OCI-LY1 (cell line): ENCODE data around the gene TGFBR1.

Experiments
- H2AFZ ChIP-seq: fragments of 200-600 bp; sonication (generic), shearing (Covaris generic); 2 replicates; pipeline ENCODE4 v1.6.0; 2014; ENCODE audit warnings: antibody characterized with exemption, mild to moderate bottlenecking, low read length
- H3F3A ChIP-seq: fragments of 200-600 bp; sonication (generic), shearing (Covaris generic); 2 replicates; pipeline ENCODE4 v1.6.0; 2014; ENCODE audit warnings: mild to moderate bottlenecking, antibody characterized with exemption, low read length, moderate library complexity; ENCODE audit not compliant: insufficient read depth
- H3K27ac ChIP-seq: fragments of 200-600 bp; sonication (generic); 2 replicates; pipeline ENCODE4 v1.5.1; 2014; ENCODE audit warnings: low read length, mixed run types, mild to moderate bottlenecking, low read depth; ENCODE audit not compliant: poor library complexity, severe bottlenecking
- H3K27me3 ChIP-seq: fragments of 200-600 bp; sonication (generic); 2 replicates; pipeline ENCODE4 v1.6.0; 2014; ENCODE audit warnings: antibody characterized with exemption, mild to moderate bottlenecking, low read length, moderate library complexity; ENCODE audit not compliant: insufficient read depth
- H3K36me3 ChIP-seq: fragments of 200-600 bp; sonication (generic); 2 replicates; pipeline ENCODE4 v1.6.1; 2014; ENCODE audit warnings: mild to moderate bottlenecking, antibody characterized with exemption, low read length, moderate library complexity, mixed read lengths; ENCODE audit not compliant: insufficient read depth
- H3K4me1 ChIP-seq: fragments of 200-600 bp; sonication (generic); 2 replicates; pipeline ENCODE4 v1.5.1; 2014; ENCODE audit warnings: mild to moderate bottlenecking, low read length, moderate library complexity; ENCODE audit not compliant: insufficient read depth, severe bottlenecking
- H3K4me2 ChIP-seq: fragments of 200-600 bp; sonication (generic), shearing (Covaris generic); 2 replicates; pipeline ENCODE4 v1.6.1; 2014; ENCODE audit warnings: low read length
- H3K4me3 ChIP-seq: fragments of 200-600 bp; sonication (generic); 2 replicates; pipeline ENCODE4 v1.5.1; 2014; ENCODE audit warnings: low read length, low read depth, mild to moderate bottlenecking, mixed read lengths; ENCODE audit not compliant: poor library complexity, severe bottlenecking
- H3K79me2 ChIP-seq: fragments of 200-600 bp; shearing (Covaris generic); 2 replicates; pipeline ENCODE4 v1.6.1; 2016; ENCODE audit warnings: mixed run types, low read length, mixed read lengths; ENCODE audit not compliant: insufficient read depth
- H3K9ac ChIP-seq: fragments of 200-600 bp; sonication (generic), shearing (Covaris generic); 2 replicates; pipeline ENCODE4 v1.6.1; 2014; ENCODE audit warnings: mild to moderate bottlenecking, low read length, mixed read lengths
- H3K9me2 ChIP-seq: fragments of 200-600 bp; sonication (generic), shearing (Covaris generic); 2 replicates; pipeline ENCODE4 v1.6.1; 2014; ENCODE audit warnings: low read depth, mild to moderate bottlenecking, low read length, mixed read lengths
- H3K9me3 ChIP-seq: fragments of 200-600 bp; shearing (Covaris generic); 2 replicates; pipeline ENCODE4 v1.6.1; 2014; ENCODE audit warnings: low read length, mixed read lengths
- H4K20me1 ChIP-seq: fragments of 200-600 bp; sonication (generic), shearing (Covaris generic); 2 replicates; pipeline ENCODE4 v1.6.0; 2016; ENCODE audit warnings: mild to moderate bottlenecking, low read length; ENCODE audit not compliant: insufficient read depth
- EZH2 ChIP-seq: fragments of 200-600 bp; sonication (generic), shearing (Covaris generic); IDR thresholded peaks from 2 replicates; pipeline ENCODE4 v1.8.0; 2017; ENCODE audit warnings: borderline replicate concordance, mixed run types, mild to moderate bottlenecking, antibody characterized with exemption, low read length, moderate library complexity, mixed read lengths
- TF ChIP-seq, protein P1 (sequence below): fragments of 200-600 bp; sonication (generic), shearing (Covaris generic); IDR thresholded peaks from 2 replicates; pipeline ENCODE4 v1.5.1; 2017; ENCODE audit warnings: mild to moderate bottlenecking, antibody characterized with exemption, low read length, moderate library complexity, mixed read lengths

TGFBR1 gene

DNA sequence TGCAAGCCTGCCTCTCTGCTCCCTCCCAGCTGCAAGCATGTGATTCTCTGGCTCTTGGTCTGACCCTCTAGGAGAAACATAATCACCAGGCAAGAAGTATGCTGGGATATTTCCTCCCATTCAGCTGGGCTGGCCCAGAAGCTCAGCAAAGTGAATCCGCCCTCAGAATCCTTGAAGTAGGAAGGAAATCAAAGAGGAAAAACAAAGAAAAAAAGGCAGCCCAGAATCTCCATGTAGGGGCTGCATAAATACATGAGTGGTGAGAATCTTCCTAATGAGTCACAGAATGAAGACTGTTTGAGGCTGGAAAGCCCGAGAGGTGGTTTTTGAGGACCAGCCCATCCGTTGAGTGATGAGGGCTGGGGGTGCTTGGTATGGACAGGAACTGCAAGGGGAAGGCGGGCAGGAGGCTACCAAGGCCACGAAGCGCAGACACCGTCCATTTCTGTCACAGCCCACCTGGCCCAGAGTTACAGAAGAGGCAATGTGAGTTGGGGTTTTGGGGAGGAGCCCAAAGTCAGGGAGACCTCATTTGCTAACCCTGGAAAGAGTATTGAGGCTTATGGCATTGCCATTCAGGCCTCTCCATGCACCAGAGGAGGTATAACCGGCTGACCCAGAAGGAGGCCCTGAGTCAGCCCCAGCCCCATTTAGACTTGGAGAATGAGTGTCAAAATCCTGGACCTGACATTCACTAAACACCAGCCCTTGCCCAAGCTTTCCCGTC is 33.4 kb upstream of the TGFBR1 start:
- Histone ChIP-seq H3K79me2 (no peaks in the 10 kb centered on the region), H3K27me3 (no peaks in the 10 kb centered on the region), H3K27ac (no peak overlapping the region), H3K9ac (no peak overlapping the region), H2AFZ (no peak overlapping the region), H3K4me2 (no peak overlapping the region), H3K9me3 (no peaks in the 10 kb centered on the region), H3K4me1 (peaks cover 5% of the 10 kb centered on the region), H3K9me2 (no peaks in the 10 kb centered on the region), H4K20me1 (no peaks in the 10 kb centered on the region), H3F3A (no peaks in the 10 kb centered on the region), H3K36me3 (no peaks in the 10 kb centered on the region), H3K4me3 (no peak overlapping the region)
- no peak for TF ChIP-seq EZH2
- TF ChIP-seq, protein P1, sequence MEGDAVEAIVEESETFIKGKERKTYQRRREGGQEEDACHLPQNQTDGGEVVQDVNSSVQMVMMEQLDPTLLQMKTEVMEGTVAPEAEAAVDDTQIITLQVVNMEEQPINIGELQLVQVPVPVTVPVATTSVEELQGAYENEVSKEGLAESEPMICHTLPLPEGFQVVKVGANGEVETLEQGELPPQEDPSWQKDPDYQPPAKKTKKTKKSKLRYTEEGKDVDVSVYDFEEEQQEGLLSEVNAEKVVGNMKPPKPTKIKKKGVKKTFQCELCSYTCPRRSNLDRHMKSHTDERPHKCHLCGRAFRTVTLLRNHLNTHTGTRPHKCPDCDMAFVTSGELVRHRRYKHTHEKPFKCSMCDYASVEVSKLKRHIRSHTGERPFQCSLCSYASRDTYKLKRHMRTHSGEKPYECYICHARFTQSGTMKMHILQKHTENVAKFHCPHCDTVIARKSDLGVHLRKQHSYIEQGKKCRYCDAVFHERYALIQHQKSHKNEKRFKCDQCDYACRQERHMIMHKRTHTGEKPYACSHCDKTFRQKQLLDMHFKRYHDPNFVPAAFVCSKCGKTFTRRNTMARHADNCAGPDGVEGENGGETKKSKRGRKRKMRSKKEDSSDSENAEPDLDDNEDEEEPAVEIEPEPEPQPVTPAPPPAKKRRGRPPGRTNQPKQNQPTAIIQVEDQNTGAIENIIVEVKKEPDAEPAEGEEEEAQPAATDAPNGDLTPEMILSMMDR, result no peak

DNA sequence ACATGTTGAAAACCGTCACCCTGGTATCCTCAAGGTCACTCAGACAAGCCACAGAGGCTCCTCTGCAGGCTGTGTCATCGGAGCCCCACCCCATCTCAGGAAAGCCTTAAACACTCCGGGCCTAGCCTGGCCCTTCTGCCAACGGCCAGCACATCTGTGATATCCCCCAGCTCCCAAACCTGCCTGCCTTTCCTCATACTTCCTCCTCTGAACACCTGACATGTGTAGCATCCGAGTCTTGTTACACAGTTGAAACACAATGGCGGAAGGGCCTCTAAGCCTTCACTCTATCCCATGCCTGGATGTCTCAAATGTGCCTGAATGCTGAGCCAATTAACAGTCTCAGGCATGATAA is 32.9 kb upstream of the TGFBR1 start:
- TF ChIP-seq, protein P1, result no peak
- TF ChIP-seq EZH2, result no peak
- Histone ChIP-seq H3K4me3 (no peak overlapping the region), H3K9me2 (no peaks in the 10 kb centered on the region), H3K36me3 (no peaks in the 10 kb centered on the region), H2AFZ (no peak overlapping the region), H3K79me2 (no peaks in the 10 kb centered on the region), H4K20me1 (no peaks in the 10 kb centered on the region), H3K4me1 (peaks cover 5% of the 10 kb centered on the region), H3K4me2 (no peak overlapping the region), H3K27me3 (no peaks in the 10 kb centered on the region), H3F3A (no peaks in the 10 kb centered on the region), H3K27ac (no peak overlapping the region), H3K9me3 (no peaks in the 10 kb centered on the region), H3K9ac (no peak overlapping the region)

DNA sequence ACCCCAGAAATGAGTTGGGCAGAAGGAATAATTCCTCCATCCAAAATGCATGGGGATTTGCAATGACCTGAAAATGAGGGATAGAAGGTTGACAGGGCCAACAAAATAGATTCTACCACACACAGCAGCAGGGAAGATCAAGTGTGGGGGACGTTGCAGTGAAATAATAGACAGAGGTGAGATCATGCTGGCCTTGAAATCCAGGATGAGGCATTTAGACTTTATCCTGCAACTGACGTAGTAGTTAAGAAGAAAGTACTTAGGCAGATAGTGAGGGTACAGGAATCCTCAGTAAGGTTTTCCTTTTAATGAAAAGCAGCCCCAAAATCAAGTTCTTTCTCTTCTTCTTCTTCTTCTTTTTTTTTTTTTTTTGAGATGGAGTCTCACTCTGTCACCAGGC is 31.6 kb upstream of the TGFBR1 start:
- Histone ChIP-seq H3K79me2 (no peaks in the 10 kb centered on the region), H3K4me1 (peaks cover 5% of the 10 kb centered on the region), H2AFZ (no peak overlapping the region), H3F3A (no peaks in the 10 kb centered on the region), H3K9ac (no peak overlapping the region), H3K36me3 (no peaks in the 10 kb centered on the region), H3K4me3 (no peak overlapping the region), H3K4me2 (no peak overlapping the region), H3K27ac (no peak overlapping the region), H3K27me3 (no peaks in the 10 kb centered on the region), H3K9me3 (no peaks in the 10 kb centered on the region), H3K9me2 (no peaks in the 10 kb centered on the region), H4K20me1 (no peaks in the 10 kb centered on the region)
- TF ChIP-seq, protein P1, result no peak
- no peak for TF ChIP-seq EZH2
